Motor neuron (in vitro differentiated cells): ENCODE measurements around the gene COX20. TPM values are rescaled to one million over a fixed set of nuclear protein-coding genes. Genes with fewer than 3 reads are reported as not detected.
"Not testable (repeated sequence)": the region's sequence is repeated elsewhere in the genome, so short reads cannot be mapped to it uniquely, and the experiment has no call there.

ENCODE experiments used
- ATAC-seq, 8 experiments: fragments of 200-7000 bp; cut with Tn5 transposase; replicated peaks in 6 of 8; 2 replicates each; pipeline ENCODE4 v1.8.0; 2021; ENCODE audit warnings: mild to moderate bottlenecking in 8 of 8, moderate library complexity in 8 of 8
- H3K27ac ChIP-seq, 2 donors: fragments of 250-450 bp; sonication (Bioruptor Pico); 2 replicates each; pipeline ENCODE4 v1.9.0; 2021; ENCODE audit warnings: antibody characterized with exemption in 2 of 2, mild to moderate bottlenecking in 2 of 2, moderate library complexity in 1 of 2
- H3K4me1 ChIP-seq, 2 donors: fragments of 250-450 bp; sonication (Bioruptor Pico); replicated peaks in 1 of 2; 2 replicates each; pipeline ENCODE4 v1.6.1; 2021; ENCODE audit warnings: antibody characterized with exemption in 2 of 2, mild to moderate bottlenecking in 2 of 2, moderate library complexity in 1 of 2
- H3K4me3 ChIP-seq, 5 donors: fragments of 250-450 bp; sonication (Bioruptor Pico); 2 replicates each; pipeline ENCODE4 v1.9.0; 2021; ENCODE audit warnings: antibody characterized with exemption in 5 of 5, mild to moderate bottlenecking in 5 of 5, moderate library complexity in 4 of 5
- WGBS, 10 experiments: fragments of 450-650 bp; shearing (Covaris generic); methylation state at CpG; one replicate each; pipeline ENCODE4 v1.0.0; 2022; 5-methylcytosine and 5-hydroxymethylcytosine counted together
- in situ Hi-C, 9 experiments: fragments of 400-800 bp; cut with MboI; loops; one replicate each; pipeline ENCODE4 v1.15.0; 2021; ENCODE audit warnings: low sequenced_read_pairs in 9 of 9, low pct_unique_long_range_greater_than_20kb in 2 of 9; ENCODE audit not compliant: unreplicated experiment in 9 of 9
- total RNA-seq, 8 experiments: library from RNA; unstranded; fragments of 300-600 nt; gene quantifications; 2 replicates each; pipeline versions ENCODE4 v1.2.3 to v1.2.4, GENCODE V29; 2022

COX20 gene, protein sequence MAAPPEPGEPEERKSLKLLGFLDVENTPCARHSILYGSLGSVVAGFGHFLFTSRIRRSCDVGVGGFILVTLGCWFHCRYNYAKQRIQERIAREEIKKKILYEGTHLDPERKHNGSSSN
- total RNA-seq: 100 to 1,000 TPM in 2 of 8 experiments, 10 to 100 TPM in 6; 27.0 to 110 (median 73.8) TPM

DNA sequence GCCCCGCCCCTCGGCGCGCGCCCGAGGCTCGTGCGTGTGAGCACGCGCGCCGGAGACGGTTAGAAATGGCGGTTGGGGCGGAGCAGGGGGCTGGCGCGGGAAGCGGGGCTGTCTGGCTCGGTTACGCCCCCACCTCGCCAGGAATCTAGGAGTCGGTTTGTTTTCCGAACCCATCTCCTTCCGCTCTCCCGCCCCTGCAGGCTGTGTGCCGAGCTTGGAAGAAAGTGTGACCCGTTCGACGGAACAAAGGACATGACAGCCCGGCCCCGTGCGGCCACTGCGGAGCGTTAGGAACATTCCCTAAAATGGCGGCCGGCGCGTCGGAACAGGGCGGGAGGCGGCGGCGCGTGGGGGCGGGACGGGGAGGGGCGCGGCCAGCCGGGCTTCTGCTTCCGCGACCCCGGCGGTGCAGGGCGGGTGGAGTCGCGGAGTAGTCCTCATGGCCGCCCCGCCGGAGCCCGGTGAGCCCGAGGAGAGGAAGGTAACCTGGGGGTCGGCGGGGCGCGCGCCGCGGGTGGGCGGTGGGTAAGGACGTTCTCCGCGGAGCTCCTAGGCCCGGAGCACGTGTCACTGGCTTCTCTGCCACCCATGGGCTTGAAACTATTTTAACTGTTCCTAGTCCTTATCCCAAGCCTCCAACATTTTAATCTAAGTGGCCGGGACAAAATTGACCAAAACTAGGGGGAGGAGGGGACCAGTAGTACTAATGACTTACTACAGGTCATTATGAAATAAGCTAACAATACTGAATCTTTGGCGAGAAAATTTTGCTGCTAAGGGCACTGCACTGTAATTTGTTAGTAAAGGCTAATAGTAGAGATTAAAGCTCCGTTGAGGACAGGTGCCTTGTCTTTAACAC is at the start of gene COX20:
Gene COX20, plus strand, starts transcription at position 383 of the 859 bp plus-strand sequence. Its CDS starts 57 bp downstream, at position 440.
- in situ Hi-C loops: no loop called here
- H3K4me3 ChIP-seq: peak within 1 kb of the TSS; percentile 57 to 85 (median 67)
- H3K27ac ChIP-seq: peak within 1 kb of the TSS; percentile 99
- H3K4me1 ChIP-seq: peaks cover 21 to 28% of the 10 kb centered on the region in 2 donors
- peak; percentile 56 to 75 (median 70) for ATAC-seq
- WGBS, 10 experiments: 0 to 3% (median 0%) methylated on average over 1 to 7 of the region's 77 CpGs; no CpG with 5 or more reads in 2 of the 10 experiments

DNA sequence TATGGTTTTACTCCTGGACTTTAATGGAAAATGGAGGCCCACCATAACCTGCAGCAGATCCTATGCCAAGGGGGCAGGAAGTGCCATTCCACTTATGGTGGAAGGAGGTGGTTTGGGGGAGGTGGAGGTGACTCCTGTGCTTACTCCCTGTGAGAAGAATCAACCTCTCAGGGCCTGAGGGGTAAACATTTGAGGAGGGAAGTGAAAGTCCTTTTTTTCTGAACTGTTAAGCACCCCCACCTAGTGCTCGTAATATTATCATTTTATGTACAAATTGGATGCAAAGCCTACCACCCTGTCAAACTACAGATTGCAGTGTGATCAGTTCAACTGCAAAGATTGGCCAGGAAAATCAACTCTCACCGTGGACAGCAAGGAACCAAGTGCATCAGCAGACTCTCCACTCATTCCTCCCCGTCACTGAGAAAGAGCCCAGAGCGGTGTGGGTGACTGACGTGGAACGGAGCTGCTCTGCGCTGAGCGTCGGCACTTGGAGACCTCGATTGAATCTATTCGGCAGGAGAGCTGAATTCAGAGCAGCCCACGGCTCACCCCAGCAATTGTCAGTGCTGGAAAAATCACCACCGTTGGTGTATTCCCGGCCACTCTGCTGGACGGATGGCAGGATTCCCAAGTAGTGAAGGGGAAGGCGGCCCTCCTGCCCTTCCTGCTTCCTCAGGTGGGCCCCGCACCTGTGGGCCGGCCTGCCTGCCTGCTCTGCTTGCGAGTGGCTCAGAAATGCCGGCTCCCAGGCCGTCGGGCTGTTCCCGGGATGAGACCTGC is 46.8 kb upstream of the COX20 start:
- no peak for ATAC-seq
- Histone ChIP-seq H3K27ac (no peak overlapping the region), H3K4me3 (no peak overlapping the region), H3K4me1 (peaks cover 2 to 8% of the 10 kb centered on the region in 2 donors)
- in situ Hi-C loops: loop anchor here in 5 of 9 experiments (25.0 kb wide), 1 partner anchor 176 kb away; no protein-coding TSS in a partner anchor
- 67 to 100% (median 84%) methylated on average over 1 to 9 of the region's 23 CpGs; no CpG with 5 or more reads in 2 of the 10 experiments for WGBS, 10 experiments

DNA sequence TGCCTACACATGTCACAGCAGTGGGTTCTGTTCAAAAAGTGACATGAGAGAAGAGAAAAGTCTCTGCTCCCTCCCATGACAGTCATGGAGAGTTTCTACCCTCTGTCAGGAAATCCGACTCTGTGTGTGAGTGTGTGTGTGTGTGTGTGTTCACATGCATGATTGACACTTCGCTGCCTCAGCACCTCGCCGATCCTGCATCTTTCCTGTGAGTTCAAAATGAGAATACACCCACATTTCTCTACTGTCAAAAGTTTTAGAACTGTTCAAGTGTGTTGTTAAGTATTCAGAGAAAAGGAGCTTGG is 46.2 kb upstream of the COX20 start:
- 40 to 80% (median 64%) methylated on average over 1 to 4 of the region's 4 CpGs; no CpG with 5 or more reads in 6 of the 10 experiments for WGBS, 10 experiments
- in situ Hi-C loops: loop anchor here in 5 of 9 experiments (25.0 kb wide), 1 partner anchor 177 kb away; no protein-coding TSS in a partner anchor
- Histone ChIP-seq H3K4me3 (no peak overlapping the region), H3K4me1 (peaks cover 2 to 8% of the 10 kb centered on the region in 2 donors), H3K27ac (no peak overlapping the region)
- ATAC-seq: no peak

DNA sequence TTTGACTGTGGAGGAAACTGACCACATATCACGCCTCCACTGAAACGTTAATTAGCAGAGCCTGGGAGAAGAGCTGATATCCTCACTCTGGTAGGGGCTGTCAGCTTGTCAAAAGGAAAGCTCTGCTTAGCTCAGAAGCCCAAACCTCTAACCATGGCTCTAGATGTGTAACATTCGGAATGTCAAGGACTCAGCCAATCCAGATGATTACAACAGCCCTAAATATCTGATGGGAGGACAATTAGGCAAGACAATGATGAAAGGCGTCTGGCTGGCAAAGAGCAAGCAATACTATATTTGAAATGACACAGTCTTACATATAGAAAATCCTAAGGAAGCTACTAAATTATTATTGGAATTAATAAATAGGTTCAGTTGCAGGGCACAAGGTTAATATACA is 45.7 kb upstream of the COX20 start:
- 22 to 100% (median 65%) methylated on average over 1 to 4 of the region's 4 CpGs; no CpG with 5 or more reads in 1 of the 10 experiments for WGBS, 10 experiments
- in situ Hi-C loops: loop anchor here in 7 of 9 experiments (10.0 to 25.0 kb wide), 2 partner anchors 177 to 185 kb away; no protein-coding TSS in a partner anchor

DNA sequence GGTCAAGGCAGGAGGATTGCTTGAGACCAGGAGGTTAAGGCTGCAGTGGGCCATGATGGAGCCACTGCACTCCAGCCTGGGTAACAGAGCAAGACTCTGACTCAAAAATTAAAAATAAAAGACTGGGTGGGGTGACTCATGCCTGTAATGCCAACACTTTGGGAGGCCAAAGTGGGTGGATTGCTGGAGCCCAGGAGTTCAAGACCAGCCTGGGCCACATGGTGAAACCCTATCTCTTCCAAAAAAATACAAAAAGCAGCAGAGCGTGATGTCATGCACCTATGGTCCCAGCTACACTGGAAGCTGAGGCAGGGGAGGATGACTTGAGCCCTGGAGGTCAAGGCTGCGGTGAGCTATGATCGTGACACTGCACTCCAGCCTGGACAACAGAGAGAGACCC is 44.4 kb upstream of the COX20 start:
- Histone ChIP-seq H3K4me3 (no peak overlapping the region), H3K4me1 (peaks cover 2 to 8% of the 10 kb centered on the region in 2 donors), H3K27ac (no peak overlapping the region)
- in situ Hi-C loops: loop anchor here in 7 of 9 experiments (10.0 to 25.0 kb wide), 2 partner anchors 179 to 186 kb away; no protein-coding TSS in a partner anchor
- WGBS, 10 experiments: 80 to 100% (median 92%) methylated on average over 1 to 3 of the region's 3 CpGs; no CpG with 5 or more reads in 1 of the 10 experiments
- ATAC-seq: no peak

More for the DNA sequence above, 45.7 kb upstream of the COX20 start:
- Histone ChIP-seq H3K27ac (no peak overlapping the region), H3K4me1 (peaks cover 2 to 8% of the 10 kb centered on the region in 2 donors), H3K4me3 (no peak overlapping the region)
- ATAC-seq: peak in 1 of 8 experiments; percentile 10

DNA sequence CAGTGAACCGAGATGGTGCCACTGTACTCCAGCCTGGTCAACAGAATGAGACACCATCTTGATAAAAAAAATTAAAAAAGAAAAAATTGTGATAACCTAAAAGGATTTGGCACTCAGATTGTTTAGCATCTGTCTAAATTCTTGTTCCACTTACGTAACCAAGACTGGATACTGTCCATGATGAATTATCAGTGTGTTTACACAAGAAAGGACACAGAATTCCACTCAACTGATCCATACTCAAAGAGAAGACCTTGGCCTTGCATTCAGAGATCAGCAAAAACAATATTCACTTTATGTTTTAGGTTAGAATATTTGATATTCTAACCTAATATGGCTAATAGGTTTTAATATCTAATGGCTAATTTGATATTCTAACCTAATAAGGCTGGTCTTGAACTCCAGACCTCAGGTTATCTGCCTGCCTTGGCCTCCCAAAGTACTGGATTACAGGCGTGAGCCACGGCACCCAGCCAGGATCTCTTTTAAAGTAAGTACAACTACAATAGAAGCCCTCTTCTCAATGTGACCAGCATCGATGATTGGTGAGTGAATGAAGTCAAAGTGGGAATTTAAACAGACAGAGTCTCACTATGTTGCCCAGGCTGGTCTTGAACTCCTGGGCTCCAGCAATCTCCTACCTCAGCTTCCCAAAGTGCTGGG is 43.1 kb upstream of the COX20 start:
- ATAC-seq: no peak
- H3K4me1 ChIP-seq: peaks cover 2 to 8% of the 10 kb centered on the region in 2 donors

DNA sequence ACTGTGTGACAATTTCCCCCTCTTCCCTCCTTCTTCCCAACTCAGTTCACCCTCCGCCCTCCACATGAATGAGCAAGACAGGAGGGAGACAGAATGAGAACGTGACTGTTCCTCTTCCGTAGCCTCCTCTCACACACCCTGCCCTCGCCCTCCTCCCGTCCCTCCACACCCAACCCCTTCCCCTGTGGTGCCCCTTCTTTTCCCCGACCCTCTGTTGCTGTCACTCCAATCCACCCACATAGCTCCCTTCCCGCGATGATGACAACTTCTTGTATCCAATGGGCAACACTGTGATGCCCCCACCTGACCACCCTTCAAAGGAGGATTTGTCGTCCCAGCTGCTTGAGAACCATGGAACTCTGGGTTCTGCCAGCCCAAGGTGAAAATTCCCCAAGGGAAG is 41.4 kb upstream of the COX20 start:
- Histone ChIP-seq H3K27ac (no peak overlapping the region), H3K4me1 (peaks cover 2 to 8% of the 10 kb centered on the region in 2 donors), H3K4me3 (no peak overlapping the region)
- no peak for ATAC-seq
- in situ Hi-C loops: loop anchor here in 7 of 9 experiments (10.0 to 25.0 kb wide), 2 partner anchors 182 to 189 kb away; no protein-coding TSS in a partner anchor
- 87 to 100% (median 100%) methylated on average over 1 to 7 of the region's 9 CpGs; no CpG with 5 or more reads in 5 of the 10 experiments for WGBS, 10 experiments

More for the DNA sequence above, 43.1 kb upstream of the COX20 start:
- 43 to 100% (median 88%) methylated on average over 1 to 5 of the region's 5 CpGs for WGBS, 10 experiments
- in situ Hi-C loops: loop anchor here in 7 of 9 experiments (10.0 to 25.0 kb wide), 2 partner anchors 180 to 188 kb away; no protein-coding TSS in a partner anchor
- Histone ChIP-seq H3K27ac (no peak overlapping the region), H3K4me3 (no peak overlapping the region)

DNA sequence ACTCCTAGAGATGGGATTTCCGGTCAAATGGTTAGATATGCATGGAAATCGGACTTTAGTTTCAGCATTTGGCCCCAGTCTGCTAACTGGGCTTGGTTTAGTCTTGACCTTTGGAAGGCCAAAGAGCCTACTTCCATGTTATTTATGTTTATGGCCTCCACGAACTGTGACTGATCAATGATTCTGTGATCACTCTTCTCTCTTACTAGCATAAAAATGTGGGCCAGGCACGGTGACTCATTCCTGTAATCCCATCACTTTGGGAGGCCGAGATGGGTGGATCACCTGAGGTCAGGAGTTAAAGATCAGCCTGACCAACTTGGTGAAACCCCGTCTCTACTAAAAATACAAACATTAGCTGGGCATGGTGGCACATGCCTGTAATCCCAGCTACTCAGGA is 40.9 kb upstream of the COX20 start:
- ATAC-seq: peak in 1 of 8 experiments; percentile 24
- H3K4me3 ChIP-seq, H3K4me1 ChIP-seq, H3K27ac ChIP-seq: not testable (repeated sequence)
- 30 to 86% (median 72%) methylated on average over 1 to 6 of the region's 6 CpGs; no CpG with 5 or more reads in 4 of the 10 experiments for WGBS, 10 experiments
- in situ Hi-C loops: loop anchor here in 7 of 9 experiments (10.0 to 25.0 kb wide), 2 partner anchors 182 to 190 kb away; no protein-coding TSS in a partner anchor

DNA sequence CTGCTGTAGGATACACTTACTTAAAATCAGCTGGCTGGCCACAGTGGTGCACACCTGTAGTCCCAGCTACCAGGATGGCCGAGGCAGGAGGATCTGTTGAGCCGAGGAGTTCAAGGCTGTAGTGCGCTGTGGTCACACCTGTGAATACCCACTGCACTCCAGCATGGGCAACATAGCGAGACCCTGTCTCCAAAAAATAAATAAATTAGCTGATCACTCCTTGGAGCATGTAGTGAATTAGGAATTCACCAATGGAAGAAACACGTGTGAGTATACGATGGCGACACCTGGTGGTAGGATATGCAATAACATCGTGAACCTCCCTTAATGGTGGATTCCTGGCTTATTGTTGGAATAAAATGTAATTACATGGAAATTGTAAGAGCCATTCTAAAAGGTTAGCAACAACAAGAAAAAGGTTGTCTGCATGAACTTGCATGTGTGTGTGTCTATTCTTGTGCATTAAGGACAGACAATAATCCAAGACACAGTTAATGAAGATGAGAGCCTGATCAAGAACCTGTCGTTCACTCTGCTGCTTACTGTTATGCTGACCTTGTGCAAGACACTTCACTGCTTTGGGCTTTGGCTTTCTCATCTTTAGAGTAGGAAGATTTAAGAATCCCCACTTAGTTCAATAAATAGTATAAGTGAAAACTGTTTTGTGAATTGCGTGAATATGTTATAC is 38.6 kb upstream of the COX20 start:
- ATAC-seq: peak; percentile 39 to 79 (median 64)
- Histone ChIP-seq H3K4me3 (no peak overlapping the region), H3K27ac (no peak overlapping the region), H3K4me1 (no peaks in the 10 kb centered on the region)
- in situ Hi-C loops: loop anchor here in 7 of 9 experiments (10.0 to 25.0 kb wide), 2 partner anchors 185 to 192 kb away; no protein-coding TSS in a partner anchor
- 13 to 100% (median 64%) methylated on average over 1 to 10 of the region's 10 CpGs for WGBS, 10 experiments

DNA sequence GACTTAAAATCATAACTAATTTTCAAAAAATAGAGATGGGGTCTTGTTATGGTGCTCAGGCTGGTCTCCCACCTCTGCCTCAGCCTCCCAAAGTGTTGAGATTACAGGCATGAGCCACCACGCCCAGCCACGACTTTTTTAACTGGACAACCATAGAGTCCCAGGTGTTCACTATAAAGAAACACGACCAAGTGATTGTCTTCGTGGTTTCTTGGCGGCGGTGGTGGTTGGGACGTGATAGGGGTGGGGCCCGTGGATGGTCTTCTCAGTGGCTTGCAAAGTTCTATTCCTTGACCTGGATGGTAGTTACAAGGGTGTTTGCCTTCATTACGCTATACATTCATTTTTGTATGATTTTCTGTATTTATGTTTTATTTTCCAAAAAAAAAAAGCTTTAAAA is 34.6 kb upstream of the COX20 start:
- H3K4me3 ChIP-seq: no peak overlapping the region
- no peaks in the 10 kb centered on the region for H3K4me1 ChIP-seq
- in situ Hi-C loops: loop anchor here in 1 of 9 experiments (25.0 kb wide), 1 partner anchor 189 kb away; no protein-coding TSS in a partner anchor
- 74 to 100% (median 95%) methylated on average over 1 to 9 of the region's 9 CpGs; no CpG with 5 or more reads in 3 of the 10 experiments for WGBS, 10 experiments
- ATAC-seq: no peak
- no peak overlapping the region for H3K27ac ChIP-seq

DNA sequence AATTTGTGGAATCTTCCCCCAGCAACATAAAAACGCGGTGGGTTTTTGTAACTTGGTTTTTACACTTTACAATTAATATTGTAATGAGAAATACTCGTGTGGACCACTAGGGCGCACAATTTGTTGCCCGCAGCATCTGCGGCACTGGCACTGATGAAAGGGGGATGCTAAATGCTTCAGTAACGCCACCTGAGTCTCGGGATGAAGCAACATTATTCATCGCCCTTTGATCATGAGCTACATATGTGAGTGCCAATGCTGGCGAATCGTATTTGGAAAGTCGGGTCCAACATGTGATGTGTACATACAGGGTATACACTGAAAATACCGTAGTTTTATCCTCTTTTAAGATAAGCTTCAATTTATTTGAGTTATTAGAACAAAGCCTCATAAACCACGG is 34.2 kb upstream of the COX20 start:
- Histone ChIP-seq H3K4me3 (no peak overlapping the region), H3K27ac (no peak overlapping the region), H3K4me1 (no peaks in the 10 kb centered on the region)
- WGBS, 10 experiments: 5 to 84% (median 72%) methylated on average over 4 to 14 of the region's 14 CpGs
- ATAC-seq: peak in 2 of 8 experiments; percentile 29 to 76
- in situ Hi-C loops: loop anchor here in 1 of 9 experiments (25.0 kb wide), 1 partner anchor 189 kb away; no protein-coding TSS in a partner anchor
